T-helper 2 cell treated with Interferon-gamma antibody and Interleukin-4, amounts not matched to agents 5 μg/mL and 100 μg/mL, for 36 hours (primary cell): ENCODE measurements around the gene ATP5MG.
"Not testable (repeated sequence)": the region's sequence is repeated elsewhere in the genome, so short reads cannot be mapped to it uniquely, and the experiment has no call there.

Experiments used
- DNase-seq: peaks from one replicate; pipeline ENCODE4 v3.0.0; 2021; ENCODE audit warnings: low spot score
- H3K27ac Mint-ChIP-seq: one replicate; pipeline ENCODE4 v1.8.0; 2021; ENCODE audit warnings: mild to moderate bottlenecking, mixed read lengths
- H3K27me3 Mint-ChIP-seq: one replicate; pipeline ENCODE4 v1.8.0; 2021; ENCODE audit warnings: low read depth, mixed read lengths
- H3K36me3 Mint-ChIP-seq: one replicate; pipeline ENCODE4 v1.8.0; 2021; ENCODE audit warnings: low read depth, mixed read lengths
- H3K4me1 Mint-ChIP-seq: one replicate; pipeline ENCODE4 v1.8.0; 2021; ENCODE audit warnings: low read depth, mixed read lengths
- H3K4me3 Mint-ChIP-seq: one replicate; pipeline ENCODE4 v1.8.0; 2022; ENCODE audit warnings: mild to moderate bottlenecking, moderate library complexity, mixed read lengths
- H3K9me3 Mint-ChIP-seq: one replicate; pipeline ENCODE4 v1.8.0; 2021; ENCODE audit warnings: mixed read lengths

The ATP5MG gene

GRCh38 chr11:118383657-118384056 is 17.7 kb upstream of the ATP5MG start:
- Mint-ChIP-seq H3K36me3 (peaks cover 71% of the 10 kb centered on the region), H3K4me3 (no peak overlapping the region), H3K4me1 (no peaks in the 10 kb centered on the region), H3K27me3 (no peaks in the 10 kb centered on the region), H3K27ac (no peak overlapping the region), H3K9me3 (no peaks in the 10 kb centered on the region)
- no peak for DNase-seq

DNA sequence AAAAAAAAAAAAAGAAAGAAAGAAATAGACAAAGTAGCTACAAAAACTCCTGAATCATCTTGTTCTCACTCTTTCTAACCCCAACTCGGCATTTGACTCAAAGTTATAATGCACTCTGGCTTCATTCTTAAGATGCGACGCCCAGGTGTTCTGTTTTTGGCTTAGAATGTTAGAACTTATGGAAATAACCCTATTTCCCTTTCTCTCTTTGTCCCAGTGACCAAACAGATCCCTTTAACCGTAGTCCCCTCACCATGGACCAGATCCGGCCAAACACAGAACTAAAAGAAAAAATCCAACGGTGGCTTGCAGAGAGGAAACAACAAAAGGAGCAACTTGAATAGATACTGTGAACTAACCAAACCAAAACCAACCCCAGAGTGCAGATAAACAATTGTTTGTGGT is 5.3 kb upstream of the ATP5MG start:
- H3K9me3 Mint-ChIP-seq = no peaks in the 10 kb centered on the region
- peak overlapping the region; percentile 94 for H3K27ac Mint-ChIP-seq
- H3K4me1 Mint-ChIP-seq = peaks cover 55% of the 10 kb centered on the region
- no peaks in the 10 kb centered on the region for H3K27me3 Mint-ChIP-seq
- no peak for DNase-seq
- peak overlapping the region; percentile 64 for H3K4me3 Mint-ChIP-seq
- peaks cover 48% of the 10 kb centered on the region for H3K36me3 Mint-ChIP-seq

GRCh38 chr11:118397448-118397847 is 4.0 kb upstream of the ATP5MG start:
- H3K4me3 Mint-ChIP-seq = no peak overlapping the region
- DNase-seq = no peak
- H3K9me3 Mint-ChIP-seq = no peaks in the 10 kb centered on the region
- peaks cover 54% of the 10 kb centered on the region for H3K4me1 Mint-ChIP-seq
- H3K27ac Mint-ChIP-seq = peak overlapping the region; percentile 58
- no peaks in the 10 kb centered on the region for H3K27me3 Mint-ChIP-seq
- peaks cover 53% of the 10 kb centered on the region for H3K36me3 Mint-ChIP-seq

- peak; percentile 45 for DNase-seq
- H3K4me1 Mint-ChIP-seq = peaks cover 53% of the 10 kb centered on the region
Observed at GRCh38 chr11:118398791-118399559, 2.4 kb upstream of the ATP5MG start.

GRCh38 chr11:118401880-118402590 is 629 bp downstream of the ATP5MG start:
- H3K27ac Mint-ChIP-seq = peak overlapping the region; percentile 100
- no peak for DNase-seq

More at GRCh38 chr11:118398791-118399559, 2.4 kb upstream of the ATP5MG start:
- H3K9me3 Mint-ChIP-seq = no peaks in the 10 kb centered on the region
- H3K27ac Mint-ChIP-seq = peak overlapping the region; percentile 100
- peak overlapping the region; percentile 98 for H3K4me3 Mint-ChIP-seq
- no peaks in the 10 kb centered on the region for H3K27me3 Mint-ChIP-seq
- H3K36me3 Mint-ChIP-seq = peaks cover 45% of the 10 kb centered on the region

GRCh38 chr11:118402594-118402993 is 1.2 kb downstream of the ATP5MG start:
- Mint-ChIP-seq H3K4me1 (peaks cover 54% of the 10 kb centered on the region), H3K27ac (peak overlapping the region; percentile 53), H3K4me3 (peak overlapping the region; percentile 98), H3K36me3 (peaks cover 45% of the 10 kb centered on the region)
- not testable (repeated sequence) for DNase-seq, H3K27me3 Mint-ChIP-seq, H3K9me3 Mint-ChIP-seq

More at GRCh38 chr11:118401880-118402590, 629 bp downstream of the ATP5MG start:
- Mint-ChIP-seq H3K27me3 (no peaks in the 10 kb centered on the region), H3K4me1 (peaks cover 57% of the 10 kb centered on the region), H3K4me3 (peak overlapping the region; percentile 98), H3K9me3 (no peaks in the 10 kb centered on the region), H3K36me3 (peaks cover 46% of the 10 kb centered on the region)

DNA sequence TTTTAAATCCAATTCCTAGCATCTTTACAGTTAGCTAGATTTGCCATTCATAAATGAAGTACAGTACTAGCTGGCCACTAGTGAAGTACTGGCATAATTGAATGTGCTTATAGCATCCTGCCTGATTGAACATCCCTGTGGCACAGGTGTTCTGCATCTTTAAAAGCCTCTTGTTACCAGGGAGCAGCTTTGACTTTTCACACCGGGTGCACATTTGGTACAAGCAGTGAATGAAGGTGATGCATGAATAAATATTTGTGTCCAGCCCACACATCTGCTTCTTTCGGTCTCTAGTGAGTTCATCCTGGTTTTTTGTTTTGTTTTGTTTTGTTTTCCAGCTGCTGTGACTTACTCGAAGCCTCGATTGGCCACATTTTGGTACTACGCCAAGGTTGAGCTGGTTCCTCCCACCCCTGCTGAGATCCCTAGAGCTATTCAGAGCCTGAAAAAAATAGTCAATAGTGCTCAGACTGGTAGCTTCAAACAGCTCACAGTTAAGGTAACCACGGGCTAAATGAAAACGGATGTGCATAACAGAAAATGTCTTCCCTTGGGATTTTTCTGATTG is 5.3 kb downstream of the ATP5MG start:
- Mint-ChIP-seq H3K27ac (no peak overlapping the region), H3K36me3 (peaks cover 52% of the 10 kb centered on the region), H3K4me1 (peaks cover 25% of the 10 kb centered on the region), H3K27me3 (no peaks in the 10 kb centered on the region), H3K4me3 (no peak overlapping the region), H3K9me3 (no peaks in the 10 kb centered on the region)
- DNase-seq = no peak

DNA sequence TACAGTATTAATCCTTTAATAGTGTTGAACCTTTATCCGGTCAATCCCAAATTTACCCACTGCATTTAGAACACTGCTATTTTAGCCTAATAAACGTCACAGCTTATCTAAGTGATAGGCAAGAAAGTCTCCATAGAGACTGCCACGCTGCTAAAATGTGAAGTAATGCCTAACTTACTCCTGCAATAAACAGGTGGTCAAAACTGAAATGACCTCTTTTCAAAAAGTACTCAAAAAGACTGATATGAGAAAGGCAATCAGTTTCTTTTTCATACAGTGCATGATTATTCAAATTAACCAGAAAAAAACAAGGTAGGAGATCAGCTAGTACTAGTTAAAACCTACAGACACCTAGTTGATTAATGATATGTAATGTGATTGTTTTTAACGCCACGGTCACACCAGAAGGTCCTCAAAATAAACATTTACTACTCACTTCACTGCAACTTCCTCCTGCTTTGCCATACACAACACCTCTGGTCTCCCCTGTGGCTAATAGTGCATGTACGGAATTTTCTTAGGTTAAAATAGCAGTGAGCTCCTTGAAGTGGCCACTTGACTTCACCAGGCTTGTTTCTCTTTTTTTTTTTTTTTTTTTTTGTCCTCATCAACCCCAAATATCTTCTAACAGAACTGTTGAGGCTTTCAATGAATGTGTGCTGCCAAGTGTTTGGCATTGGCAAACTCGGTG is 8.8 kb downstream of the ATP5MG start:
- Mint-ChIP-seq H3K9me3 (no peaks in the 10 kb centered on the region), H3K27ac (no peak overlapping the region), H3K36me3 (peaks cover 42% of the 10 kb centered on the region), H3K4me3 (no peak overlapping the region), H3K27me3 (no peaks in the 10 kb centered on the region), H3K4me1 (peaks cover 13% of the 10 kb centered on the region)
- DNase-seq = no peak

DNA sequence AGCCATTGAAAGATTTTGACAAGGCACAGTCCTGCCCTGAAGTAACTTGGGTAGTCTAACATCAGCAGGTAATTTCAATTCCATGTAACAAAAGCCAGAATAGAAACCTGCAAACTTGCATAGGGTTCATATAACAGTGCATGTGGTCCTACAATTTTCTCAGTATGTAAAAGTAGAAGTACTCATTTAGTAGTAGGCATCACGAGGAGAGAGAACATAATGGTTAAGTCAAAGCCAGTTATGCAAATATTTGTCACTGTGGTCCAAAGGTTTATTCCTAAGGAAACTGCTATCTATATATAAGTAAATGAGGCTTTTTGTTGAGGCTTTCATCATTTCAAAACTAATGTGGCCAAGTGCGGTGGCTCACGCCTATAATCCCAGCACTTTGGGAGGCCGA is 10.1 kb downstream of the ATP5MG start:
- Mint-ChIP-seq H3K4me1 (peaks cover 7% of the 10 kb centered on the region), H3K27me3 (no peaks in the 10 kb centered on the region), H3K9me3 (no peaks in the 10 kb centered on the region), H3K27ac (no peak overlapping the region), H3K4me3 (no peak overlapping the region), H3K36me3 (peaks cover 34% of the 10 kb centered on the region)
- no peak for DNase-seq

GRCh38 chr11:118412921-118413320 is 11.5 kb downstream of the ATP5MG start:
- Mint-ChIP-seq H3K27me3 (no peaks in the 10 kb centered on the region), H3K9me3 (no peaks in the 10 kb centered on the region), H3K4me3 (no peak overlapping the region), H3K27ac (peak overlapping the region; percentile 2), H3K36me3 (peaks cover 26% of the 10 kb centered on the region), H3K4me1 (peaks cover 3% of the 10 kb centered on the region)
- DNase-seq = no peak

DNA sequence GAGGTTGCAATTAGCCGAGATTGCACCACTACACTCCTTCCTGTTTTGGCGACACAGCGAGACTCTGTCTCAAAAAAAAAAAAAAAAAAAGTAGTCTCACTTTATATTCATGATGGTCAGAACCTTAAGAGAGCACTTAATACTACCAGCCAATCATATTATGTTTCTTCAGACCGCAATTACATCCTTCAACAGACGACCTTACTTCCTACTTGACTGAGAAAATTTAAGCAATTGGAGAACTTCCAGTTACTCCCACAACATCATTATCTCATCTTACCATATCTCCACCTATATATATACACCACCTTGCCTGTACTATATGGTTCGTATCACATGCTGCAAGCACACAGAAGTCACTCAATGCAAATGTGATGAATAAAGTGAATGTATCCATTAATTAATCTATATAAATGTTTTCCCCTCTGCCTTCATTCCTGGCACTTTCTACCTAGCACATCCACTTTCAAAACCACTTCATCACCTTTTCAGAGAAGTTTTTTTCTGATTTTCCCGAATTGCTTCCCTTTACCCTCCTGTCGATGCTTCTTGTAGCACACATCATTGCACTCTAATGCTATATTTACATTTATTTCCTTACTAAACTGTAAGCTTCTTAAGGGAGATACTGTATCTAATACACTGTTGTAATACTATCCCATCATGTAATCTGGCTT is 13.8 kb downstream of the ATP5MG start:
- H3K36me3 Mint-ChIP-seq = peaks cover 15% of the 10 kb centered on the region
- no peak overlapping the region for H3K4me3 Mint-ChIP-seq
- no peaks in the 10 kb centered on the region for H3K27me3 Mint-ChIP-seq
- H3K27ac Mint-ChIP-seq = no peak overlapping the region
- DNase-seq = no peak
- no peaks in the 10 kb centered on the region for H3K9me3 Mint-ChIP-seq
- peaks cover 3% of the 10 kb centered on the region for H3K4me1 Mint-ChIP-seq

GRCh38 chr11:118415739-118416068 is 14.3 kb downstream of the ATP5MG start:
- H3K27me3 Mint-ChIP-seq = no peaks in the 10 kb centered on the region
- H3K9me3 Mint-ChIP-seq = no peaks in the 10 kb centered on the region
- H3K27ac Mint-ChIP-seq = no peak overlapping the region
- peaks cover 3% of the 10 kb centered on the region for H3K4me1 Mint-ChIP-seq
- peaks cover 11% of the 10 kb centered on the region for H3K36me3 Mint-ChIP-seq
- no peak overlapping the region for H3K4me3 Mint-ChIP-seq
- peak; percentile 56 for DNase-seq

DNA sequence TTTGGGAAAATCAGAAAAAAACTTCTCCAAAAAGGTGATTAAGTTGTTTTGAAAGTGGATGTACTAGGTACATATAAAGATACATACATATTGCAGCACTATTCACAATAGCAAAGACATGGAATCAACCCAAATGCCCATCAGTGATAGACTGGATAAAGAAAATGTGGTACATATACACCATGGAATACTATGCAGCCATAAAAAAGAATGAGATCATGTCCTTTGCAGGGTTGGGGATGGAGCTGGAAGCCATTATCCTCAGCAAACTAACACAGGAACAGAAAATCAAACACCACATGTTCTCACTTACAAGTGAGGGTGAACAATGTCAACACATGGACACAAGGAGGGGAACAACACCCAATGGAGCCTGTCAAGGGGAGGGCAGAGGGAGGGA is 15.5 kb downstream of the ATP5MG start:
- not testable (repeated sequence) for H3K4me3 Mint-ChIP-seq, H3K4me1 Mint-ChIP-seq, H3K9me3 Mint-ChIP-seq, DNase-seq, H3K27ac Mint-ChIP-seq, H3K36me3 Mint-ChIP-seq, H3K27me3 Mint-ChIP-seq
